Endothelial cell of umbilical vein (primary cell): Measurements from ENCODE around the gene CLIC2. TPM values are rescaled to one million over a fixed set of nuclear protein-coding genes. Genes with fewer than 3 reads are reported as not detected.

ENCODE experiments used
- BruUV-seq: library from RNA; stranded (reverse); fragments of 400-500 nt; replicated peaks from 2 replicates; lab custom pipeline; 2021; lab: Mats Ljungman, UMichigan
- CTCF ChIA-PET: fragments of 300-600, 350-600 bp; sonication (Branson Sonifier 250); formaldehyde crosslinking; loops from one replicate; lab custom pipeline; 2021; ENCODE audit warnings: antibody characterized with exemption, inconsistent platforms; lab: Charles Lee
- POLR2A ChIA-PET: fragments of 300-600, 350-600 bp; sonication (Branson Sonifier 250); formaldehyde crosslinking; loops from one replicate; lab custom pipeline; 2021; ENCODE audit warnings: antibody characterized with exemption, inconsistent platforms; lab: Charles Lee
- DNase-seq: peaks from one replicate; pipeline ENCODE4 v3.0.0-alpha.2; 2011; ENCODE audit warnings: low read depth, low spot score
- FAIRE-seq: peaks from 2 replicates; lab custom pipeline; 2011; peaks lifted over from hg19 to GRCh38; lab: Jason Lieb, UNC
- H2AFZ ChIP-seq: 2 replicates; pipeline ENCODE4 v1.6.0; 2012; ENCODE audit warnings: low read depth, low read length, control low read depth, inconsistent platforms
- H3K27ac ChIP-seq: 2 replicates; pipeline ENCODE4 v1.5.1; 2011; ENCODE audit warnings: low read depth, mild to moderate bottlenecking, control low read depth, low read length, moderate library complexity; ENCODE audit not compliant: insufficient read depth
- H3K27me3 ChIP-seq, 2 experiments: 2 replicates each; pipeline versions ENCODE4 v1.6.0 to v1.6.1; 2011; ENCODE audit warnings: low read length in 2 of 2, mixed read lengths in 1 of 2; ENCODE audit not compliant: control insufficient read depth in 2 of 2, insufficient read depth in 2 of 2
- H3K36me3 ChIP-seq, 2 experiments: 2 replicates in 1 of 2; 3 replicates in 1 of 2; pipeline ENCODE4 v1.5.1; 2011; ENCODE audit warnings: low read length in 2 of 2, mild to moderate bottlenecking in 1 of 2, moderate library complexity in 1 of 2; ENCODE audit not compliant: control insufficient read depth in 2 of 2, insufficient read depth in 2 of 2; ENCODE audit errors: extremely low read depth in 1 of 2
- H3K4me1 ChIP-seq: 3 replicates; pipeline ENCODE4 v1.5.1; 2011; ENCODE audit warnings: mild to moderate bottlenecking, low read length; ENCODE audit not compliant: control insufficient read depth, insufficient read depth; ENCODE audit errors: extremely low read depth
- H3K4me2 ChIP-seq: 2 replicates; pipeline ENCODE4 v1.6.1; 2011; ENCODE audit warnings: low read length, control low read depth, mixed read lengths; ENCODE audit not compliant: insufficient read depth
- H3K4me3 ChIP-seq, 3 experiments: fragments of 200-600 bp in 1 of 3; sonication (generic), shearing (Covaris generic) in 1 of 3; replicated peaks in 1 of 3; 2 replicates each; pipeline ENCODE4 v1.5.1; 2011 to 2016; ENCODE audit warnings: control low read depth in 3 of 3, low read length in 3 of 3, mild to moderate bottlenecking in 2 of 3, inconsistent platforms in 1 of 3, low read depth in 1 of 3, moderate library complexity in 1 of 3; ENCODE audit not compliant: insufficient read depth in 1 of 3
- H3K79me2 ChIP-seq: 2 replicates; pipeline ENCODE4 v1.6.0; 2012; ENCODE audit warnings: low read length, inconsistent platforms; ENCODE audit not compliant: control insufficient read depth, insufficient read depth
- H3K9ac ChIP-seq: replicated peaks from 2 replicates; pipeline ENCODE3; 2011; ENCODE audit warnings: low read length, control low read depth; ENCODE audit not compliant: insufficient read depth; ENCODE audit errors: extremely low read depth
- H3K9me1 ChIP-seq: replicated peaks from 3 replicates; pipeline ENCODE4 v1.6.0; 2011; ENCODE audit warnings: mild to moderate bottlenecking, low read length; ENCODE audit not compliant: control insufficient read depth, insufficient read depth; ENCODE audit errors: extremely low read depth
- H3K9me3 ChIP-seq: replicated peaks from 2 replicates; pipeline ENCODE4 v1.5.1; 2012; ENCODE audit warnings: low read length, inconsistent platforms; ENCODE audit not compliant: control insufficient read depth, insufficient read depth
- H4K20me1 ChIP-seq: replicated peaks from 2 replicates; pipeline ENCODE3; 2011; ENCODE audit warnings: mild to moderate bottlenecking, low read length; ENCODE audit not compliant: control insufficient read depth, insufficient read depth; ENCODE audit errors: extremely low read depth
- CTCF ChIP-seq, 2 donors: IDR thresholded peaks; 1 replicate in 1 of 2; 2 replicates in 1 of 2; pipeline ENCODE4 v1.5.1; 2011; ENCODE audit warnings: low read length in 2 of 2, mild to moderate bottlenecking in 2 of 2, moderate library complexity in 2 of 2, control low read depth in 1 of 2, inconsistent platforms in 1 of 2, low read depth in 1 of 2; ENCODE audit not compliant: insufficient read depth in 1 of 2; ENCODE audit errors: extremely low read depth in 1 of 2
- EZH2 ChIP-seq: IDR thresholded peaks from 2 replicates; pipeline ENCODE4 v1.6.1; 2012; ENCODE audit warnings: borderline replicate concordance, low read depth, mild to moderate bottlenecking, moderate library complexity, low read length, inconsistent platforms; ENCODE audit not compliant: severe bottlenecking
- FOS ChIP-seq: IDR thresholded peaks from 2 replicates; pipeline ENCODE4 v1.6.1; 2011; ENCODE audit warnings: mild to moderate bottlenecking, low read length, moderate library complexity, borderline replicate concordance; ENCODE audit not compliant: insufficient read depth
- GATA2 ChIP-seq: IDR thresholded peaks from 2 replicates; pipeline ENCODE4 v1.7.0; 2011; ENCODE audit warnings: low read depth, mild to moderate bottlenecking, moderate library complexity, mixed read lengths, low read length; ENCODE audit not compliant: insufficient read length, insufficient read depth
- JUN ChIP-seq: IDR thresholded peaks from 2 replicates; pipeline ENCODE4 v1.6.1; 2011; ENCODE audit warnings: borderline replicate concordance, low read depth; ENCODE audit not compliant: insufficient read length, insufficient read depth
- MAX ChIP-seq: IDR thresholded peaks from 2 replicates; pipeline ENCODE4 v1.6.1; 2011; ENCODE audit not compliant: insufficient read depth, insufficient read length
- MYC ChIP-seq: IDR thresholded peaks from one replicate; pipeline ENCODE4 v1.6.1; 2011; ENCODE audit warnings: mild to moderate bottlenecking, low read depth, low read length
- POLR2A ChIP-seq: IDR thresholded peaks from 2 replicates; pipeline ENCODE4 v1.6.1; 2012; ENCODE audit warnings: low read depth, mild to moderate bottlenecking, control low read depth, low read length
- POLR2AphosphoS5 ChIP-seq: IDR thresholded peaks from 2 replicates; pipeline ENCODE4 v1.6.1; 2012; ENCODE audit warnings: low read depth, mild to moderate bottlenecking, control low read depth, low read length, moderate library complexity; ENCODE audit not compliant: insufficient read depth
- dilution Hi-C: fragments of 300-500 bp; cut with MboI; formaldehyde crosslinking; loops from one replicate; pipeline ENCODE4 v1.15.0; 2019; ENCODE audit warnings: low sequenced_read_pairs; ENCODE audit not compliant: extremely low pct_ligation_motif_present
- intact Hi-C: fragments of 100-400 bp; cut with micrococcal nuclease; formaldehyde crosslinking; loops from one replicate; pipeline ENCODE4 v1.10.0; 2022
- polyA plus RNA-seq, 4 experiments: library from polyadenylated mRNA; depleted of rRNA in 3 of 4; stranded (reverse) in 3 of 4; unstranded in 1 of 4; fragments of >200 nt; gene quantifications; 2 replicates each; pipeline versions ENCODE4 v1.2.1 to v1.2.3, GENCODE V29; 2011 to 2012; ENCODE audit warnings: missing spikeins in 1 of 4
- total RNA-seq: library from RNA; stranded (reverse); gene quantifications from 2 replicates; pipeline ENCODE4 v1.2.3, GENCODE V29; 2021

The CLIC2 gene
- total and polyA plus RNA-seq, 2 donors (not counting 3 experiments of a cell fraction or from before 2014, with no cell fraction given), result 0.23 to 0.73 TPM

- no peak overlapping the region for H3K4me3 ChIP-seq
- intact Hi-C loops (no loop called here), dilution Hi-C loops (no loop called here)
- no peak overlapping the region for H3K27ac ChIP-seq
- CTCF ChIA-PET, result no interaction called here
- peaks cover 3 to 4% of the 10 kb centered on the region in 2 experiments for H3K27me3 ChIP-seq
- H3K9me1 ChIP-seq, result no peaks in the 10 kb centered on the region
- POLR2A ChIA-PET, result no interaction called here
- no peaks in the 10 kb centered on the region for H3K79me2 ChIP-seq
- FAIRE-seq, result no peak
- no peaks in the 10 kb centered on the region for H4K20me1 ChIP-seq
- DNase-seq, result no peak
- no peaks in the 10 kb centered on the region for H3K36me3 ChIP-seq
- TF ChIP-seq POLR2AphosphoS5, result no peak
- TF ChIP-seq POLR2A, result no peak
- TF ChIP-seq MYC, result no peak
- TF ChIP-seq GATA2, result no peak
- TF ChIP-seq MAX, result no peak
- TF ChIP-seq CTCF (IDR thresholded peaks at IDR 0.05; ENCODE audit: extremely low read depth in 1 of 2, insufficient read depth in 1 of 2, low read depth in 1 of 2, low read length in 2 of 2), result no peak
- no peak for TF ChIP-seq FOS
- TF ChIP-seq JUN, result no peak
- TF ChIP-seq EZH2, result no peak
- no peak overlapping the region for H3K9ac ChIP-seq
- H3K4me1 ChIP-seq, result no peaks in the 10 kb centered on the region
- H2AFZ ChIP-seq, result no peak overlapping the region
- no peaks in the 10 kb centered on the region for H3K9me3 ChIP-seq
- no TSS peak for BruUV-seq
- H3K4me2 ChIP-seq, result no peak overlapping the region
Observed at GRCh38 chrX:155266439-155266838, 68.0 kb downstream of the CLIC2 start.
